Skin epidermis (tissue), 12 donors: ENCODE data around the gene THAP5.
"Not testable (repeated sequence)": the region's sequence is repeated elsewhere in the genome, so short reads cannot be mapped to it uniquely, and the experiment has no call there.

Experiments
- H3K27ac ChIP-seq, 21 experiments: fragments of 200-600 bp; sonication (generic) in 11 of 21; one replicate each; pipeline ENCODE4 v1.5.0; 2020; ENCODE audit warnings: mild to moderate bottlenecking in 3 of 21, inconsistent platforms in 2 of 21, moderate library complexity in 2 of 21
- H3K4me3 ChIP-seq, 7 experiments: fragments of 200-600 bp; sonication (generic) in 2 of 7; one replicate each; pipeline ENCODE4 v1.5.0; 2020; ENCODE audit warnings: inconsistent platforms in 2 of 7, mild to moderate bottlenecking in 2 of 7, moderate library complexity in 1 of 7

THAP5 gene

GRCh38 chr7:108586274-108586710, 16.8 kb upstream of the THAP5 start:
- no peak overlapping the region for H3K4me3 ChIP-seq

GRCh38 chr7:108585843-108586242, 16.3 kb upstream of the THAP5 start:
- Histone ChIP-seq H3K27ac (no peak overlapping the region), H3K4me3 (no peak overlapping the region)

More at GRCh38 chr7:108586274-108586710, 16.8 kb upstream of the THAP5 start:
- H3K27ac ChIP-seq: no peak overlapping the region

- Histone ChIP-seq H3K27ac (no peak overlapping the region), H3K4me3 (no peak overlapping the region)
These were observed 14.7 kb upstream of the THAP5 start for GRCh38 chr7:108584211-108584610.

GRCh38 chr7:108581655-108582491, 12.4 kb upstream of the THAP5 start:
- no peak overlapping the region for H3K27ac ChIP-seq
- H3K4me3 ChIP-seq: no peak overlapping the region

GRCh38 chr7:108580298-108580697, 10.8 kb upstream of the THAP5 start:
- Histone ChIP-seq H3K4me3 (no peak overlapping the region), H3K27ac (no peak overlapping the region)

- no peak overlapping the region for H3K4me3 ChIP-seq
These were observed 9.4 kb upstream of the THAP5 start for GRCh38 chr7:108578937-108579336.

GRCh38 chr7:108576116-108576515, 6.6 kb upstream of the THAP5 start:
- Histone ChIP-seq H3K27ac (no peak overlapping the region), H3K4me3 (no peak overlapping the region)

More at GRCh38 chr7:108578937-108579336, 9.4 kb upstream of the THAP5 start:
- H3K27ac ChIP-seq: no peak overlapping the region

GRCh38 chr7:108575156-108575555, 5.7 kb upstream of the THAP5 start:
- no peak overlapping the region for H3K27ac ChIP-seq
- no peak overlapping the region for H3K4me3 ChIP-seq

- Histone ChIP-seq H3K27ac (no peak overlapping the region), H3K4me3 (no peak overlapping the region)
These were observed 3.0 kb upstream of the THAP5 start for GRCh38 chr7:108572480-108572879.

- Histone ChIP-seq H3K4me3 (peak overlapping the region; percentile 60 to 97 (median 85)), H3K27ac (peak overlapping the region; percentile 82 to 98 (median 94))
These were observed 745 bp upstream of the THAP5 start for GRCh38 chr7:108570146-108570755.

GRCh38 chr7:108568801-108569380, 615 bp downstream of the THAP5 start:
- Histone ChIP-seq H3K4me3 (peak overlapping the region; percentile 60 to 97 (median 85)), H3K27ac (peak overlapping the region; percentile 82 to 98 (median 94))

- Histone ChIP-seq H3K4me3 (no peak overlapping the region), H3K27ac (no peak overlapping the region)
These were observed 3.5 kb downstream of the THAP5 start for GRCh38 chr7:108565987-108566386.

GRCh38 chr7:108561047-108561619, 8.4 kb downstream of the THAP5 start:
- no peak overlapping the region for H3K27ac ChIP-seq

GRCh38 chr7:108559253-108559652, 10.3 kb downstream of the THAP5 start:
- H3K4me3 ChIP-seq: no peak overlapping the region
- H3K27ac ChIP-seq: no peak overlapping the region

More at GRCh38 chr7:108561047-108561619, 8.4 kb downstream of the THAP5 start:
- no peak overlapping the region for H3K4me3 ChIP-seq

- no peak overlapping the region for H3K27ac ChIP-seq
- H3K4me3 ChIP-seq: no peak overlapping the region
These were observed 11.9 kb downstream of the THAP5 start for GRCh38 chr7:108557617-108558016.

- Histone ChIP-seq H3K4me3 (no peak overlapping the region), H3K27ac (no peak overlapping the region)
These were observed 12.3 kb downstream of the THAP5 start for GRCh38 chr7:108557191-108557590.

GRCh38 chr7:108556665-108557064, 12.8 kb downstream of the THAP5 start:
- H3K4me3 ChIP-seq, H3K27ac ChIP-seq: not testable (repeated sequence)

GRCh38 chr7:108548141-108548896, 21.2 kb downstream of the THAP5 start:
- not testable (repeated sequence) for H3K27ac ChIP-seq, H3K4me3 ChIP-seq

- Histone ChIP-seq H3K27ac (no peak overlapping the region), H3K4me3 (no peak overlapping the region)
These were observed 28.0 kb downstream of the THAP5 start for GRCh38 chr7:108541478-108541877.

GRCh38 chr7:108538685-108539084, 30.8 kb downstream of the THAP5 start:
- not testable (repeated sequence) for H3K27ac ChIP-seq, H3K4me3 ChIP-seq
